Neural cell (in vitro differentiated cells): ENCODE data around the gene KCNK13. TPM values are rescaled to one million over a fixed set of nuclear protein-coding genes. Genes with fewer than 3 reads are reported as not detected.
A peak's percentile ranks its signal among the peaks of the same experiment; 100 is the strongest.

Experiments
- H2AFZ ChIP-seq: fragments of 200-600, 300-800 bp; sonication (generic), shearing (Covaris generic); 2 replicates; pipeline ENCODE4 v1.6.0; 2014; ENCODE audit warnings: low read depth, mild to moderate bottlenecking, antibody characterized with exemption, low read length, moderate library complexity
- H3F3A ChIP-seq: fragments of 200-600 bp; shearing (Covaris generic); 2 replicates; pipeline ENCODE4 v1.6.1; 2016; ENCODE audit warnings: mild to moderate bottlenecking, moderate library complexity, mixed read lengths, antibody characterized with exemption, low read length; ENCODE audit not compliant: insufficient read depth, poor library complexity, severe bottlenecking
- H3K27ac ChIP-seq: fragments of 200-600, 300-800 bp; sonication (generic), shearing (Covaris generic); 2 replicates; pipeline ENCODE4 v1.5.1; 2014; ENCODE audit warnings: mild to moderate bottlenecking, low read length, moderate library complexity
- H3K27me3 ChIP-seq: fragments of 300-800, 200-600 bp; sonication (generic), shearing (Covaris generic); 2 replicates; pipeline ENCODE4 v1.6.0; 2014; ENCODE audit warnings: mild to moderate bottlenecking, low read depth, low read length, moderate library complexity; ENCODE audit not compliant: insufficient read depth
- H3K36me3 ChIP-seq: fragments of 300-800, 200-600 bp; sonication (generic), shearing (Covaris generic); 2 replicates; pipeline ENCODE4 v1.5.1; 2014; ENCODE audit warnings: mild to moderate bottlenecking, antibody characterized with exemption, low read length, moderate library complexity; ENCODE audit not compliant: insufficient read depth
- H3K4me2 ChIP-seq: fragments of 300-800, 200-600 bp; sonication (generic), shearing (Covaris generic); 2 replicates; pipeline ENCODE4 v1.6.0; 2014; ENCODE audit warnings: mild to moderate bottlenecking, low read length
- H3K4me3 ChIP-seq: fragments of 300-800, 200-600 bp; sonication (generic), shearing (Covaris generic); 2 replicates; pipeline ENCODE4 v1.5.1; 2014; ENCODE audit warnings: mild to moderate bottlenecking, low read length, moderate library complexity
- H3K79me2 ChIP-seq: fragments of 200-600 bp; shearing (Covaris generic); replicated peaks from 2 replicates; pipeline ENCODE4 v1.6.0; 2014; ENCODE audit warnings: mild to moderate bottlenecking, low read length, moderate library complexity; ENCODE audit not compliant: insufficient read depth
- H3K9ac ChIP-seq: fragments of 300-800, 200-600 bp; sonication (generic), shearing (Covaris generic); 2 replicates; pipeline ENCODE4 v1.6.1; 2016; ENCODE audit warnings: mild to moderate bottlenecking, low read length, mixed read lengths
- H3K9me2 ChIP-seq: fragments of 200-600 bp; shearing (Covaris generic); 2 replicates; pipeline ENCODE4 v1.6.1; 2016; ENCODE audit warnings: mild to moderate bottlenecking, low read length, mixed read lengths; ENCODE audit not compliant: insufficient read depth
- H3K9me3 ChIP-seq: fragments of 200-600, 300-800 bp; sonication (generic), shearing (Covaris generic); 2 replicates; pipeline ENCODE4 v1.6.1; 2016; ENCODE audit warnings: mild to moderate bottlenecking, mixed run types, low read length, moderate library complexity, mixed read lengths
- H4K20me1 ChIP-seq: fragments of 200-600 bp; shearing (Covaris generic); 2 replicates; pipeline ENCODE4 v1.6.1; 2016; ENCODE audit warnings: mild to moderate bottlenecking, mixed run types; ENCODE audit not compliant: insufficient read depth
- MXI1 ChIP-seq: fragments of 450-650 bp; conservative IDR thresholded peaks from 2 replicates; pipeline ENCODE4 v1.6.1; 2014; ENCODE audit warnings: antibody characterized with exemption, mild to moderate bottlenecking; ENCODE audit not compliant: poor library complexity, severe bottlenecking
- POLR2AphosphoS5 ChIP-seq: IDR thresholded peaks from 2 replicates; pipeline ENCODE4 v1.6.1; 2012
- RAD21 ChIP-seq: fragments of 450-650 bp; conservative IDR thresholded peaks from 2 replicates; pipeline ENCODE4 v1.6.1; 2014; ENCODE audit warnings: antibody characterized with exemption, mild to moderate bottlenecking, moderate library complexity
- SMC3 ChIP-seq: fragments of 450-650 bp; conservative IDR thresholded peaks from 2 replicates; pipeline ENCODE4 v1.6.1; 2014; ENCODE audit warnings: antibody characterized with exemption, mild to moderate bottlenecking, moderate library complexity; ENCODE audit not compliant: poor library complexity
- TAF1 ChIP-seq: IDR thresholded peaks from 2 replicates; pipeline ENCODE4 v1.6.1; 2012; ENCODE audit warnings: low read depth
- polyA plus RNA-seq: library from polyadenylated mRNA; depleted of rRNA; stranded (reverse); fragments of >200 nt; gene quantifications from 2 replicates; pipeline ENCODE4 v1.2.3, GENCODE V29; 2014
- TF ChIP-seq, protein P1 (sequence below): IDR thresholded peaks from 2 replicates; pipeline ENCODE4 v1.6.1; 2012; ENCODE audit warnings: borderline replicate concordance
- TF ChIP-seq, protein P2 (sequence below): fragments of 450-650 bp; IDR thresholded peaks from 2 replicates; pipeline ENCODE4 v1.5.1; 2014; ENCODE audit warnings: antibody characterized with exemption, mild to moderate bottlenecking, moderate library complexity; ENCODE audit not compliant: poor library complexity, severe bottlenecking

Gene KCNK13
- polyA plus RNA-seq, 1 donor from 2014 or later: 0.11 TPM

DNA sequence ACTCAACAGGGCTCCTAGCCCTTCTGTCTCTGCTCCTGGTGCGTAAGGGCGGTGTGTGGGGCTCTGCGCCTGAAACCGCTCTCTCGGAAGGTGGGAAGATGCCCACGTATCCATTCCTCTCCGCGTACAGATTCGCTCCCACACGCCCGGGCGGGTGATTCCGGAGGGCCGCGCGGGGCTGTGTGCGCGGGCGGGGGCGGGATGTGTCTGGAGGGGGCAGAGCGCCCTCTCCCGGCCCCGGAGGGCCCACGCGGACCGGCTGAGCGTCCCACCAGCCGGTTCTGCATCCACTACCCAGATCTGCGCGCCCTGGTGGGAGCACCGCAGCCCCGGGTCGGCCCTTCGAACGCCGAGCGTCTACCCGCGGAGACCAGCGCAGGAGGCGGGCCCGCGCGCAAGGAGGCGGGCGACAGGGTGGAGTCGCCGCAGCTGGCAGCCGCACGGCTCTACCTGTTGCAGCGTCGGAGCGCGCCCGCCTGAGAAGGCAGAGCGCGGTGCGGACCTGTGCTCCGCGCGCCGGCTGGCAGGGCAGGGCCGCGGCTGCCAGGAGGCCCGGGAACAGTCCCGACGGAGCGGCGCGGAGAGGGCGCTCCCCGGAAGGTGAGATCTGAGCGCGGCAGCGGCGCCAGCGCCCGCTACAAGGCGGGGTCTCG is 1.4 kb upstream of the KCNK13 start:
- no peaks in the 10 kb centered on the region for H4K20me1 ChIP-seq
- H3K27me3 ChIP-seq: peaks cover 72% of the 10 kb centered on the region
- peak overlapping the region; percentile 84 for H3K4me3 ChIP-seq
- H3K9me3 ChIP-seq: no peaks in the 10 kb centered on the region
- H3K27ac ChIP-seq: no peak overlapping the region
- no peaks in the 10 kb centered on the region for H3F3A ChIP-seq
- H3K36me3 ChIP-seq: no peaks in the 10 kb centered on the region
- H3K9ac ChIP-seq: peak overlapping the region; percentile 34
- H3K9me2 ChIP-seq: no peaks in the 10 kb centered on the region
- TF ChIP-seq, protein P1, sequence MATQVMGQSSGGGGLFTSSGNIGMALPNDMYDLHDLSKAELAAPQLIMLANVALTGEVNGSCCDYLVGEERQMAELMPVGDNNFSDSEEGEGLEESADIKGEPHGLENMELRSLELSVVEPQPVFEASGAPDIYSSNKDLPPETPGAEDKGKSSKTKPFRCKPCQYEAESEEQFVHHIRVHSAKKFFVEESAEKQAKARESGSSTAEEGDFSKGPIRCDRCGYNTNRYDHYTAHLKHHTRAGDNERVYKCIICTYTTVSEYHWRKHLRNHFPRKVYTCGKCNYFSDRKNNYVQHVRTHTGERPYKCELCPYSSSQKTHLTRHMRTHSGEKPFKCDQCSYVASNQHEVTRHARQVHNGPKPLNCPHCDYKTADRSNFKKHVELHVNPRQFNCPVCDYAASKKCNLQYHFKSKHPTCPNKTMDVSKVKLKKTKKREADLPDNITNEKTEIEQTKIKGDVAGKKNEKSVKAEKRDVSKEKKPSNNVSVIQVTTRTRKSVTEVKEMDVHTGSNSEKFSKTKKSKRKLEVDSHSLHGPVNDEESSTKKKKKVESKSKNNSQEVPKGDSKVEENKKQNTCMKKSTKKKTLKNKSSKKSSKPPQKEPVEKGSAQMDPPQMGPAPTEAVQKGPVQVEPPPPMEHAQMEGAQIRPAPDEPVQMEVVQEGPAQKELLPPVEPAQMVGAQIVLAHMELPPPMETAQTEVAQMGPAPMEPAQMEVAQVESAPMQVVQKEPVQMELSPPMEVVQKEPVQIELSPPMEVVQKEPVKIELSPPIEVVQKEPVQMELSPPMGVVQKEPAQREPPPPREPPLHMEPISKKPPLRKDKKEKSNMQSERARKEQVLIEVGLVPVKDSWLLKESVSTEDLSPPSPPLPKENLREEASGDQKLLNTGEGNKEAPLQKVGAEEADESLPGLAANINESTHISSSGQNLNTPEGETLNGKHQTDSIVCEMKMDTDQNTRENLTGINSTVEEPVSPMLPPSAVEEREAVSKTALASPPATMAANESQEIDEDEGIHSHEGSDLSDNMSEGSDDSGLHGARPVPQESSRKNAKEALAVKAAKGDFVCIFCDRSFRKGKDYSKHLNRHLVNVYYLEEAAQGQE: no peak
- TF ChIP-seq, protein P2, sequence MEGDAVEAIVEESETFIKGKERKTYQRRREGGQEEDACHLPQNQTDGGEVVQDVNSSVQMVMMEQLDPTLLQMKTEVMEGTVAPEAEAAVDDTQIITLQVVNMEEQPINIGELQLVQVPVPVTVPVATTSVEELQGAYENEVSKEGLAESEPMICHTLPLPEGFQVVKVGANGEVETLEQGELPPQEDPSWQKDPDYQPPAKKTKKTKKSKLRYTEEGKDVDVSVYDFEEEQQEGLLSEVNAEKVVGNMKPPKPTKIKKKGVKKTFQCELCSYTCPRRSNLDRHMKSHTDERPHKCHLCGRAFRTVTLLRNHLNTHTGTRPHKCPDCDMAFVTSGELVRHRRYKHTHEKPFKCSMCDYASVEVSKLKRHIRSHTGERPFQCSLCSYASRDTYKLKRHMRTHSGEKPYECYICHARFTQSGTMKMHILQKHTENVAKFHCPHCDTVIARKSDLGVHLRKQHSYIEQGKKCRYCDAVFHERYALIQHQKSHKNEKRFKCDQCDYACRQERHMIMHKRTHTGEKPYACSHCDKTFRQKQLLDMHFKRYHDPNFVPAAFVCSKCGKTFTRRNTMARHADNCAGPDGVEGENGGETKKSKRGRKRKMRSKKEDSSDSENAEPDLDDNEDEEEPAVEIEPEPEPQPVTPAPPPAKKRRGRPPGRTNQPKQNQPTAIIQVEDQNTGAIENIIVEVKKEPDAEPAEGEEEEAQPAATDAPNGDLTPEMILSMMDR: peak; percentile 85
- TF ChIP-seq TAF1 (no peak), MXI1 (peak; percentile 47), SMC3 (peak; percentile 53), POLR2AphosphoS5 (no peak), RAD21 (peak; percentile 65)
- H3K4me2 ChIP-seq: peak overlapping the region; percentile 83
- no peak overlapping the region for H2AFZ ChIP-seq
- no peaks in the 10 kb centered on the region for H3K79me2 ChIP-seq

DNA sequence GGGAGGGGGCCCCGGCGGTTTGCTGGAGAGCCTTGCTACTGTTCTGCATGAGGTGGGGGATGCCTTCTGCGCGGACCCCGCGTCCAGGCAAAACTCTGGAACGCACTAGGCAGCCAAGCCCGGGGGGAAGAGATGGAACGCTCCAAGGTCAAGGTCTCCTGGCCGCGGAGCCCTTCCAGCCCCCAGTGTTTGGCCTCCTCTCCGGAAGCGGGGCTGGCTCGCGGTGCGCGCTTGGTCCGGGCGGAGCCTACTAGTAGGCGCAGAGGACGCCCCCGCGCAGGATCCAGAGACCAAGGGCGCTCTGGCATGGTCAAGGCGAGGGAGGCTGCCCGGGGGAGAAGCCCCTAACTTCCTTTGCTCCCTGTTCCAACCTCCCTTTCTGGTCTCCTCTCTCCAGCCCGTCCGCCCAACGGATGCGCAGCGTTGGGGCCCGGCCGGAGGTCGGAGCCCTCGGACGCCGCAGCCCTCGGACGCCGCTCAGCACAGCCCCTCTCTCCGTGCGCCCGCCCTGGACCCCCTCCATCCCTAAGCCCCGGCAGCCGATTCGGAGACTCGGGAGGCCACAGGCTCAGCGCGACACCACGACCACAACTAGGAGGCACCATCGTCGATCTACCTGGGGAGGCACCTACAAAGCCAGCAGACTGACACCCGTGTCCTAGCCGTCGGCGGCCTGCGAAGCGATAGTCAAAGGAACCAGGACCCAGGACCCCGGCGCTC is 669 bp upstream of the KCNK13 start:
- no peak for TF ChIP-seq SMC3
- TF ChIP-seq TAF1: no peak
- no peaks in the 10 kb centered on the region for H3K9me3 ChIP-seq
- H3K27me3 ChIP-seq: peaks cover 75% of the 10 kb centered on the region
- no peaks in the 10 kb centered on the region for H3F3A ChIP-seq
- no peak overlapping the region for H3K9ac ChIP-seq
- H3K36me3 ChIP-seq: no peaks in the 10 kb centered on the region
- peak overlapping the region; percentile 84 for H3K4me3 ChIP-seq
- H3K4me2 ChIP-seq: peak overlapping the region; percentile 83
- H3K79me2 ChIP-seq: no peaks in the 10 kb centered on the region
- H2AFZ ChIP-seq: no peak overlapping the region
- H3K9me2 ChIP-seq: no peaks in the 10 kb centered on the region
- H3K27ac ChIP-seq: no peak overlapping the region
- H4K20me1 ChIP-seq: no peaks in the 10 kb centered on the region
